ENCODE results near the gene ZDHHC14.
"Not testable (repeated sequence)": the region's sequence is repeated elsewhere in the genome, so short reads cannot be mapped to it uniquely, and the experiment has no call there.

Gene ZDHHC14

GRCh38 chr6:157557559-157557958 is 176.6 kb downstream of the ZDHHC14 start:
- no peak for DNase-seq

- DNase-seq, result no peak
Measured at GRCh38 chr6:157558049-157558448, 177.1 kb downstream of the ZDHHC14 start.

- DNase-seq, result no peak
Measured at GRCh38 chr6:157558487-157559200, 177.7 kb downstream of the ZDHHC14 start.

- DNase-seq, result no peak
Measured at GRCh38 chr6:157559201-157559756, 178.3 kb downstream of the ZDHHC14 start.

GRCh38 chr6:157560063-157560462 is 179.1 kb downstream of the ZDHHC14 start:
- DNase-seq, result not testable (repeated sequence)

DNA sequence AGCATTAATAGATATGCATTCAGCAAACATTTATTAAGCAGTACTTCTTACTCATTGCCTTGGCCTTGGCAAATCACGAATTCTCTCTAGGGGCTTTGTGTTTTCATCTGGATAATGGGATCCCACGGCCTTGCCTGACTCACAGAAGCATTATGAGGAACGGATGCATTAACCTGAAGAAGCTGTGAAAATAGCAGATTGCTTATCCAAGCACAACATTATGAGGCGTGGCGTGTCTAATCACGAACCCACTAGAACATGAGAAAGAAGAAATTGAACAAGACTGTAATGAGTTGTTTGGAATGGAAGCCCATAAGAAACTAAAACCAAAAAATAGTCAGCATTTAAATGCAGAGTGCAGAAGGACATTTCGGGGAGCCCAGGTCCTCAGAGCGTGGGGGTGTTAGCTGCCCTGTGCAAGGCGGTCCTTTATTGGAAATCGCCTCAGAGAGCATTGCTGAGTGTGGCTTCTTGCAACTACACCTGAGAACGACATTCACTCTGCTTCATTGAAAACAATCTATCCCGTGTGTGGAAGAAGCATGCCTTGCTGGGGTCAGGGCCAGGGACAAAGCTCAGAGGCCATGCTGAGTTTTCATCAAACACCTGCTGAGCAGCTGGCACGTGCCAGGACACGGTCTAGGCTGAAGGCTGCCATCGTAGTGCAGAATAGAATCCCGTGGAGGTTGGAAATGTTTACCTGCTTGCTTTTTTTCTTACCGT is 179.9 kb downstream of the ZDHHC14 start:
- DNase-seq, result peak; percentile 63

DNA sequence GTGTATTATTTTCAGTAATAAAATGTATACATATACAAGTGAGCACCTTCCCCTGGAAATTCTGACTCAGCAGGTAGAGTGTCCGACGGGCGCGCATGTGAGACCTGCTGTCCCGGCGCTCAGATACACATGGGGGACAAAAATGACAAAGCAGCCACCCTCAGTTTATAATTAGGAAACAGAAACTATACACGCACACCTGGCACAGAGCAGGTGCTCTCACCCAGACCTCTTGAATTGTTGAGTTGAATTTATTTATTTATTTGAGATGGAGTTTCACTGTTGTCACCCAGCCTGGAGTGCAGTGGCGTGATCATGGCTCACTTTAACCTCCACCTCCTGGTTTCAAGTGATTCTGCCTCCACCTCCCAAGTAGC is 180.4 kb downstream of the ZDHHC14 start:
- DNase-seq, result no peak

DNA sequence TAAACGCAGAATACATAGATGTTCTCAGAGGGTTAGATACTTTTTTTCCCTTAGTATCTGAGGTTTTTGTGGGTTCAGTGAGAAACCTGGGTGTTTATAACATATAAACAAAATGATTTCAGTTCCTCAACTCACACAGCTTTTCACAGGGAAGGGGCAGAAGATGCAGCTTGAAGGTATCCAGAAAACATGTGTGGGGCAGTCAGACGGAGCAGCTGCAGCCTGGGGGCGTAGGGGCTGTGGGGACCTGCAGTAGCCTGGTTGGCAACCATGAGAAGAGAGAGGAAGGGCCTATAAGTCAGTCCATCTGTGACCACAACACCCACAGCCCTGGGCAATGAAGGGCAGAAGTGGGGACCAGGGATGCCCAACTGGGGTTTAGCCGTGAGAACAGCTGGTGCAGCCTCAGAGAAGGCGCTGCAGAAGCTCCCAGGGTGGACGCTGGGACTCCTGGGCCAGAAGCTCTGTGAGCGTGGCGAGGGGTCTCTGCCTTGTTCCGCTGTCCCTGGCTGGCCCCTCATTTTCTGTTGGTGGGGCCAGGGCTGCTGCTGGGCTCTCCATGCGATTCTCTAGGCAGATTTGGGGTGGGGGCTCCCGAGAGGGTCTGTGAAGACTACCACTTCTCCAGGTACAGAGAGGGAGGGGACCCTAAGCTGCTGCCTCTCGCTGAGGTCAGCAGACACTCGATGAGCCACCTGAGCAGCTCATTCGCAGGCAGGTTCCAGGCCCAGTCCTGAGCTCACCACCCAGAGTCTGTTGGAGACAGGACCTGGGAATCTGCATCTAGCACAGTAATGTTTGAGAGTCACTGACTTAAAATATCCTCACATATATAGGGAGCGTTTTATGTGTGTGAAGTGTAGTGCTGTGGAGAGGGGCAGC is 181.2 kb downstream of the ZDHHC14 start:
- DNase-seq, result no peak

- DNase-seq, result no peak
Measured at GRCh38 chr6:157562997-157563396, 182.0 kb downstream of the ZDHHC14 start.

GRCh38 chr6:157563611-157564284 is 182.8 kb downstream of the ZDHHC14 start:
- DNase-seq, result no peak

GRCh38 chr6:157568702-157569101 is 187.7 kb downstream of the ZDHHC14 start:
- DNase-seq, result no peak

DNA sequence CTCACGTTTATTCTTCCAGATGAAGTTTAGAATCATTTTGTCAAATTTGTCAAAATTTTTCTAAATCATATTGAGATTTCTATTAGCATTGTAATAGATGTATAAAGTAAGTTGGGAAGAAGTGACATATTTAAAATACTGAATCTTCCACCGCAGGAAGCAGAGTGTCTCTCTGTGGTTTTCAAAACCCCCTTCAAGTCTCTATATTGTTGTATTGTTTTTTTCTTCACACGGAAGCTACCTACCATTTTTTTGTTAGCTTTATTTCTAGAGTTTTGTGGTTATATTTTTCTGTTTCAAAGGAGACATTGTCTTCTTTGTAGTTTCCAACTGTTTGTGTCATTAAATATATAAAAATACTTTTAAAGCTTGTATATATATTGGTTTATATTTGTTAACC is 188.6 kb downstream of the ZDHHC14 start:
- DNase-seq, result no peak

DNA sequence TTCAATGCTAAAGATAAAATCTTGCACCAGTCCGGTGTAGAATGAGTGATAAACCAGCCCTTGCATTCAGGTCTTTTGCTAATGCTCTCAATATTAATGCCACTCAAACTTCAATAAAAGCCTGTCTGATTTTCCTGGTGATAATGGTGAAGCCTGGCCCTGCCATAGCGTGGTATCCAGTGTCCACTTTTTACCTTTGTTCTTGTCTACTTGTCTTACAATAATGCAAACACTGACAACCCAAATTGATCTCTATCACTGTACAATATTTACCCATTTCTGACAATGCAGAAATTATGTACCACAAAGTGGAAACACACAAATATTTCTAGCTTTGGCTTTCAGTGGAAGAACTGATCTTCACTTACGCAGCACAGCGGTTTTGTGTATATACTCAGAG is 189.1 kb downstream of the ZDHHC14 start:
- DNase-seq, result no peak

DNA sequence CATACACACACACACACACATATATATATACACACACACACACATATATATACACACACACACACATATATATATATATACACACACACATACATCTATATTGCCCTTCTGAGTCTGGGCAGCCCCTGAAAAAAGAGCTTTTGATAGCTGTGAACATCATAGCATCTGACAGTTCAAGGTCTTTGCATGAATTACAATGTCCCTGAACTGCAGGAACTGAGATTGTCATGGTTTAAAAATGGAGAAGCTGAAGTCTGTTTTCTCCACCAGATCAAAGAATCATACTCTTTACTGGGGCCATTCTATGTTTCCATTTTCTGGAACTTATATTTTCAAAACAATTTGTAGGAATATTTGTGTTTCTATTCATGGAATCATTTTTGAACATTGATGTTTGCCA is 189.8 kb downstream of the ZDHHC14 start:
- no peak for DNase-seq

GRCh38 chr6:157571269-157571668 is 190.3 kb downstream of the ZDHHC14 start:
- no peak for DNase-seq

DNA sequence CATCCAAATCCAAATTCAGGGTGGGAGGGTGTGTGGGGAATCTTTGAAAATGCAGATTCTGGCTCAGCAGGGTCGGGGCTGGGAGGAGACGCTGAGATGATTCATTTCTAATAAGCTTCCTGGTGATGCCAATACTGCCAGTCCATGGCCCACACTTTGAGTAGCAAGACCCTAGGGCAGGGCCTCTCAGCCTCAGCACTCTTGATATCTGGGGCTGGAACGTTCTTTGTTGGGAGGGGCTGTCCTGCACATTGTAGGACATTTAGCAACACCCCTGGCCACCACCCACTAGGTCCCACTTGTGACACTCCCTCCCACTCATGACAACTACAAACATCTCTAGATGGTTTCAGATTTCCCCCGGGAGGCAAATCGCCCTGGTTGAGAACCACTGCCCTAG is 191.0 kb downstream of the ZDHHC14 start:
- DNase-seq, result no peak

GRCh38 chr6:157574851-157575424 is 193.9 kb downstream of the ZDHHC14 start:
- no peak for DNase-seq

DNA sequence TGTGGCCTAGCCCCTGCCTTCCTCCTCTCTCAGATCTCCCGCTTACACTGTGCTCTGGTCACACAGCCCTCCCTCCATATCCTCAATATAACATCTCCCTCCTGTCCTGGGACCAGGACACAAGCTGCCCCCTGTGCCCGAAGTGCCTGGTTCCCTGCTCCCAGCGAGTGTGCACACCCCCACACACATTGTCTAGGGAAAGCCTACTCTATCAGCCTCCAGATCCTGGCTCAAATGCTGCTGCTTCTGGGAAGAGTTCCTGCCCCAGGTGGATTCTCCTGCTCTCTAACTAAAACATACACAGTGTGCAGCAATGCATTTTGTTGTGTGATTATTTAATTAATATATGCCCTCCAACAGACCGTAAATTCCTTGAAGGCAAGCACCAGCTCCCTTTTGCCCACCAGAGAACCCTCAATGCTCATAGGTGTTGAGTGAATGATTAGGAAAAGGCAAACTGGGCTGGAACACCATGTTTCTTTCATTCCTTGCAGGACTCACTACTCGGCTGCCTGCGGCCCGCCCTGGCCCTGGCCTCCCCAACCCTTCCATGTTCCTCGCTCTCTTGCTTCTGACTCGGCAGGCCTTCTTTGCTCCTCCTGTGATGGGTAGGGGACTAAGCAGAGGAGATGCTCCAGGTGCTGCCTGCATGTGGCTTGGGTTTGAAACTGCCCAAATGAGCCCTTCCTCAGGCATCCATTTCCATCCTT is 194.6 kb downstream of the ZDHHC14 start:
- no peak for DNase-seq

GRCh38 chr6:157576991-157577390 is 196.0 kb downstream of the ZDHHC14 start:
- DNase-seq, result not testable (repeated sequence)

DNA sequence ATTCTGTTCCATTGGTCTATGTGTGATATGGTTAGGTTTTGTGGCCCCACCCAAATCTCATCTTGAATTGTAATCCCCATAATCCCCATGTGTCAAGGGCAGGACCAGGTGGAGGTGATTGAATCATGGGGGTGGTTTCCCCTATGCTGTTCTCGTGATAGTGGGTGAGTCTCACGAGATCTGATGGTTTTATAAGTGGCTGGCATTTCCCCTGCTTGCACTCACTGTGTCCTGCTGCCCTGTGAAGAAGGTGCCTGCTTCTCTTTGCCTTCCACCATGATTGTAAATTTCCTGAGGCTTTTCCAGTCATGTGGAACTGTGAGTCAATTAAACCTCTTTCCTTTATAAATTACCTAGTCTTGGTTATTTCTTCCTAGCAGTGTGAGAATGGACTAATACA is 197.5 kb downstream of the ZDHHC14 start:
- not testable (repeated sequence) for DNase-seq

DNA sequence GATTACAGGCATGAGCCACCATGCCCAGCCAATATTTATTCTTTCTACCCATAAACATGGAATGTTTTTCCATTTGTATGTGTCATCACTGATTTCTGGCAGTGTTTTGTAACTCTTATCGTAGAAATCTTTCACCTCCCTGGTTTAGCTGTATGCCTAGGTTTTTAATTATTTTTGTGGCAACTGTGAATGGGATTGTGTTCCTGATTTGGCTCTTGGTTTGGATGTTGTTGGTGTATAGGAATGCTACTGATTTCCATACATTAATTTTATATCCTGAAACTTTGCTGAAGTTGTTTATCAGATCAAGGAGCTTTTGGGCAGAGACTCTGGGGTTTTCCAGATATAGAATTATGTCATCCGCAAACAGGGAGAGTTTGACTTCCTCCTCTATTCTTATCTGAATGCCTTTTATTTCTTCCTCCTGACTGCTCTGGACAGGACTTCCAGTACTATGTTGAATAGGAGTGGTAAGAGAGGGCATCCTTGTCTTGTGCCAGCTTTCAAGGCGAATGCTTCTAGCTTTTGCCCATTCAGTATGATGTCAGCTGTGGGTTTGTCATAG is 198.6 kb downstream of the ZDHHC14 start:
- no peak for DNase-seq
